ENCODE results near the gene SPRR4.

The SPRR4 gene

GRCh38 chr1:152946248-152946647, 24.2 kb upstream of the SPRR4 start:
- Histone ChIP-seq H3K4me3 (ENCODE audit: insufficient read depth, low read length, poor library complexity, severe bottlenecking) (no peak overlapping the region), H2AFZ (ENCODE audit: low read depth, low read length, severe bottlenecking) (no peak overlapping the region), H3K9me2 (replicated peaks; ENCODE audit: insufficient read depth, low read length) (no peaks in the 10 kb centered on the region), H3K9me3 (ENCODE audit: insufficient read depth, low read length) (no peaks in the 10 kb centered on the region), H3K27ac (ENCODE audit: low read depth, low read length) (no peak overlapping the region), H3K4me2 (ENCODE audit: low read depth, low read length, poor library complexity, severe bottlenecking) (no peak overlapping the region), H3K79me2 (ENCODE audit: insufficient read depth, low read length) (no peaks in the 10 kb centered on the region), H3K9ac (ENCODE audit: low read length) (no peak overlapping the region), H4K20me1 (ENCODE audit: low read depth, low read length) (no peaks in the 10 kb centered on the region), H3F3A (ENCODE audit: insufficient read depth) (no peaks in the 10 kb centered on the region), H3K27me3 (ENCODE audit: low read length) (no peaks in the 10 kb centered on the region), H3K36me3 (ENCODE audit: low read length) (no peaks in the 10 kb centered on the region)
- no peak for TF ChIP-seq CTCF (IDR thresholded peaks at IDR 0.05; ENCODE audit: insufficient read depth, low read length, poor library complexity, severe bottlenecking)
- TF ChIP-seq EZH2phosphoT487 (conservative IDR thresholded peaks at IDR 0.05; ENCODE audit: low read length), result no peak

- Histone ChIP-seq H3F3A (ENCODE audit: insufficient read depth) (no peaks in the 10 kb centered on the region), H3K27ac (ENCODE audit: low read depth, low read length) (no peak within 1 kb of the TSS), H3K27me3 (ENCODE audit: low read length) (no peaks in the 10 kb centered on the region), H4K20me1 (ENCODE audit: low read depth, low read length) (no peaks in the 10 kb centered on the region), H3K4me2 (ENCODE audit: low read depth, low read length, poor library complexity, severe bottlenecking) (no peak within 1 kb of the TSS), H3K9me3 (ENCODE audit: insufficient read depth, low read length) (no peaks in the 10 kb centered on the region), H3K4me3 (ENCODE audit: insufficient read depth, low read length, poor library complexity, severe bottlenecking) (no peak within 1 kb of the TSS), H3K36me3 (ENCODE audit: low read length) (no peaks in the 10 kb centered on the region), H3K9ac (ENCODE audit: low read length) (no peak within 1 kb of the TSS), H3K79me2 (ENCODE audit: insufficient read depth, low read length) (no peaks in the 10 kb centered on the region), H3K9me2 (replicated peaks; ENCODE audit: insufficient read depth, low read length) (no peaks in the 10 kb centered on the region), H2AFZ (ENCODE audit: low read depth, low read length, severe bottlenecking) (no peak within 1 kb of the TSS)
- TF ChIP-seq CTCF (IDR thresholded peaks at IDR 0.05; ENCODE audit: insufficient read depth, low read length, poor library complexity, severe bottlenecking), result no peak
- no peak for TF ChIP-seq EZH2phosphoT487 (conservative IDR thresholded peaks at IDR 0.05; ENCODE audit: low read length)
Measured at GRCh38 chr1:152946651-152947256, 23.7 kb upstream of the SPRR4 start, which contains the start of gene SPRR5. Gene SPRR5 (plus strand): TSS chr1:152947206. CDS start chr1:152948555, 1,349 bp downstream.

- Histone ChIP-seq H3K27me3 (ENCODE audit: low read length) (no peaks in the 10 kb centered on the region), H3K79me2 (ENCODE audit: insufficient read depth, low read length) (no peaks in the 10 kb centered on the region), H3K4me3 (ENCODE audit: insufficient read depth, low read length, poor library complexity, severe bottlenecking) (no peak overlapping the region), H2AFZ (ENCODE audit: low read depth, low read length, severe bottlenecking) (no peak overlapping the region), H3K27ac (ENCODE audit: low read depth, low read length) (no peak overlapping the region), H3F3A (ENCODE audit: insufficient read depth) (no peaks in the 10 kb centered on the region), H3K9me2 (replicated peaks; ENCODE audit: insufficient read depth, low read length) (no peaks in the 10 kb centered on the region), H3K9ac (ENCODE audit: low read length) (no peak overlapping the region), H3K4me2 (ENCODE audit: low read depth, low read length, poor library complexity, severe bottlenecking) (no peak overlapping the region), H4K20me1 (ENCODE audit: low read depth, low read length) (no peaks in the 10 kb centered on the region), H3K9me3 (ENCODE audit: insufficient read depth, low read length) (no peaks in the 10 kb centered on the region), H3K36me3 (ENCODE audit: low read length) (no peaks in the 10 kb centered on the region)
- TF ChIP-seq CTCF (IDR thresholded peaks at IDR 0.05; ENCODE audit: insufficient read depth, low read length, poor library complexity, severe bottlenecking) (no peak), EZH2phosphoT487 (conservative IDR thresholded peaks at IDR 0.05; ENCODE audit: low read length) (no peak)
Measured at GRCh38 chr1:152951711-152952110, 18.7 kb upstream of the SPRR4 start.
